HG02759 (cell line): ENCODE data around the gene ELFN1.
"Not testable (repeated sequence)": the region's sequence is repeated elsewhere in the genome, so short reads cannot be mapped to it uniquely, and the experiment has no call there.

ENCODE experiments used
- ATAC-seq: cut with Tn5 transposase; IDR thresholded peaks from one replicate; pipeline ENCODE4 v1.9.1; 2021; ENCODE audit warnings: mild to moderate bottlenecking, moderate library complexity; ENCODE audit not compliant: unreplicated experiment

Gene ELFN1

GRCh38 chr7:1752111-1752510 lies 82.0 kb downstream of the ELFN1 start:
- ATAC-seq = no peak

GRCh38 chr7:1752771-1753563 lies 82.9 kb downstream of the ELFN1 start:
- ATAC-seq = no peak

GRCh38 chr7:1753564-1753867 lies 83.4 kb downstream of the ELFN1 start:
- no peak for ATAC-seq

GRCh38 chr7:1754345-1754908 lies 84.3 kb downstream of the ELFN1 start:
- no peak for ATAC-seq

GRCh38 chr7:1755783-1756625 lies 85.9 kb downstream of the ELFN1 start:
- ATAC-seq = no peak

- no peak for ATAC-seq
Measured at GRCh38 chr7:1757601-1758000, 87.5 kb downstream of the ELFN1 start.

- ATAC-seq = no peak
Measured at GRCh38 chr7:1758028-1758858, 88.2 kb downstream of the ELFN1 start.

- ATAC-seq = no peak
Measured at GRCh38 chr7:1758859-1759521, 88.9 kb downstream of the ELFN1 start.

GRCh38 chr7:1761097-1761496 lies 91.0 kb downstream of the ELFN1 start:
- ATAC-seq = no peak

GRCh38 chr7:1761774-1762173 lies 91.7 kb downstream of the ELFN1 start:
- ATAC-seq = no peak

- ATAC-seq = no peak
Measured at GRCh38 chr7:1762238-1762945, 92.3 kb downstream of the ELFN1 start.

- ATAC-seq = no peak
Measured at GRCh38 chr7:1763033-1763432, 93.0 kb downstream of the ELFN1 start.

- not testable (repeated sequence) for ATAC-seq
Measured at GRCh38 chr7:1763911-1764310, 93.8 kb downstream of the ELFN1 start.

- no peak for ATAC-seq
Measured at GRCh38 chr7:1765336-1765735, 95.3 kb downstream of the ELFN1 start.

- no peak for ATAC-seq
Measured at GRCh38 chr7:1767524-1767923, 97.4 kb downstream of the ELFN1 start.

GRCh38 chr7:1768832-1769231 lies 98.8 kb downstream of the ELFN1 start:
- no peak for ATAC-seq

GRCh38 chr7:1769286-1770200 lies 99.5 kb downstream of the ELFN1 start:
- ATAC-seq = no peak

- ATAC-seq = no peak
Measured at GRCh38 chr7:1770331-1770730, 100.3 kb downstream of the ELFN1 start.

GRCh38 chr7:1775389-1775788 lies 105.3 kb downstream of the ELFN1 start:
- ATAC-seq = no peak
